IMR-90 (cell line): Measurements from ENCODE around the gene CCDC137. TPM values are rescaled to one million over a fixed set of nuclear protein-coding genes. Genes with fewer than 3 reads are reported as not detected.

Source experiments
- ATAC-seq: fragments of 200-7000 bp; cut with Tn5 transposase; 2 replicates; pipeline ENCODE4 v1.9.1; 2020; ENCODE audit warnings: low read depth, mild to moderate bottlenecking, moderate library complexity
- BruUV-seq: library from RNA; stranded (reverse); fragments of 400-500 nt; replicated peaks from 2 replicates; lab custom pipeline; 2021; lab: Mats Ljungman, UMichigan
- CTCF ChIA-PET: fragments of 300-600 bp; formaldehyde crosslinking; extraction: SDS; loops from one replicate; lab custom pipeline; 2021; ENCODE audit warnings: antibody characterized with exemption; lab: Yijun Ruan, JAX
- POLR2A ChIA-PET: fragments of 300-600 bp; sonication (Branson Sonifier 250); formaldehyde crosslinking; loops from one replicate; lab custom pipeline; 2022; ENCODE audit warnings: antibody characterized with exemption; ENCODE audit not compliant: unreplicated experiment; lab: Charles Lee
- DNase-seq: peaks from one replicate; pipeline ENCODE4 v3.0.0; 2013
- H2AFZ ChIP-seq: replicated peaks from 2 replicates; pipeline ENCODE3; 2013; ENCODE audit warnings: low read length, mild to moderate bottlenecking; ENCODE audit not compliant: poor library complexity
- H2AK5ac ChIP-seq: 2 replicates; pipeline ENCODE4 v1.6.1; 2013; ENCODE audit warnings: low read depth, low read length, inconsistent platforms
- H2AK9ac ChIP-seq: replicated peaks from 2 replicates; pipeline ENCODE3; 2013; ENCODE audit warnings: mild to moderate bottlenecking, low read depth, low read length, moderate library complexity; ENCODE audit not compliant: poor library complexity
- H2BK120ac ChIP-seq: 2 replicates; pipeline ENCODE4 v1.6.1; 2013; ENCODE audit warnings: low read depth, low read length, inconsistent platforms
- H2BK15ac ChIP-seq: 3 replicates; pipeline ENCODE4 v1.6.1; 2013; ENCODE audit warnings: low read depth, low read length, inconsistent platforms
- H2BK20ac ChIP-seq: 2 replicates; pipeline ENCODE4 v1.6.1; 2013; ENCODE audit warnings: low read depth, mild to moderate bottlenecking, inconsistent platforms, low read length, moderate library complexity
- H2BK5ac ChIP-seq: 2 replicates; pipeline ENCODE4 v1.6.1; 2013; ENCODE audit warnings: mild to moderate bottlenecking, low read depth, low read length, inconsistent platforms; ENCODE audit not compliant: poor library complexity, severe bottlenecking
- H3K14ac ChIP-seq: replicated peaks from 2 replicates; pipeline ENCODE4 v1.6.1; 2013; ENCODE audit warnings: low read depth, low read length, inconsistent platforms
- H3K18ac ChIP-seq: 2 replicates; pipeline ENCODE4 v1.6.1; 2013; ENCODE audit warnings: low read depth, low read length, control low read depth
- H3K23ac ChIP-seq: 2 replicates; pipeline ENCODE4 v1.6.1; 2013; ENCODE audit warnings: low read depth, low read length, inconsistent platforms
- H3K27ac ChIP-seq: 2 replicates; pipeline ENCODE4 v1.5.1; 2013; ENCODE audit warnings: mild to moderate bottlenecking, control low read depth, low read length; ENCODE audit not compliant: insufficient read depth
- H3K27me3 ChIP-seq: 2 replicates; pipeline ENCODE4 v1.6.1; 2013; ENCODE audit warnings: low read length; ENCODE audit not compliant: control insufficient read depth, insufficient read depth
- H3K36me3 ChIP-seq: 2 replicates; pipeline ENCODE4 v1.6.1; 2013; ENCODE audit warnings: low read length, mixed read lengths; ENCODE audit not compliant: control insufficient read depth, insufficient read depth
- H3K4ac ChIP-seq: 2 replicates; pipeline ENCODE4 v1.6.1; 2013; ENCODE audit warnings: low read depth, low read length, inconsistent platforms
- H3K4me1 ChIP-seq: 2 replicates; pipeline ENCODE4 v1.6.1; 2013; ENCODE audit warnings: low read length, mixed read lengths; ENCODE audit not compliant: control insufficient read depth, insufficient read depth
- H3K4me2 ChIP-seq: 2 replicates; pipeline ENCODE4 v1.6.1; 2013; ENCODE audit warnings: low read depth, mild to moderate bottlenecking, control low read depth, low read length, moderate library complexity
- H3K4me3 ChIP-seq: 2 replicates; pipeline ENCODE4 v1.5.1; 2013; ENCODE audit warnings: low read depth, mild to moderate bottlenecking, control low read depth, low read length, moderate library complexity; ENCODE audit not compliant: insufficient read depth
- H3K56ac ChIP-seq: 2 replicates; pipeline ENCODE4 v1.6.1; 2013; ENCODE audit warnings: low read length, inconsistent platforms; ENCODE audit not compliant: insufficient read depth; ENCODE audit errors: extremely low read depth
- H3K79me1 ChIP-seq, 2 experiments: 2 replicates each; pipeline ENCODE4 v1.6.1; 2013; ENCODE audit warnings: low read length in 2 of 2, inconsistent platforms in 1 of 2, low read depth in 1 of 2
- H3K9ac ChIP-seq: 2 replicates; pipeline ENCODE4 v1.6.1; 2013; ENCODE audit warnings: low read depth, low read length, control low read depth
- H3K9me1 ChIP-seq: 2 replicates; pipeline ENCODE4 v1.6.1; 2013; ENCODE audit warnings: low read length, inconsistent platforms; ENCODE audit not compliant: insufficient read depth
- H3K9me3 ChIP-seq: 2 replicates; pipeline ENCODE4 v1.6.1; 2013; ENCODE audit warnings: low read length; ENCODE audit not compliant: control insufficient read depth, insufficient read depth
- H4K20me1 ChIP-seq: 2 replicates; pipeline ENCODE4 v1.6.1; 2013; ENCODE audit warnings: low read length, inconsistent platforms; ENCODE audit not compliant: insufficient read depth
- H4K5ac ChIP-seq: 2 replicates; pipeline ENCODE4 v1.6.1; 2013; ENCODE audit warnings: mild to moderate bottlenecking, low read depth, low read length, control low read depth
- H4K8ac ChIP-seq, 2 experiments: 2 replicates each; pipeline ENCODE4 v1.6.1; 2013; ENCODE audit warnings: low read depth in 2 of 2, low read length in 2 of 2, control low read depth in 1 of 2, inconsistent platforms in 1 of 2
- H4K91ac ChIP-seq: 2 replicates; pipeline ENCODE4 v1.6.1; 2013; ENCODE audit warnings: low read depth, low read length, inconsistent platforms; ENCODE audit not compliant: insufficient read depth
- BHLHE40 ChIP-seq: fragments of 150-350 bp; IDR thresholded peaks from 2 replicates; pipeline ENCODE4 v1.6.1; 2016; ENCODE audit warnings: mild to moderate bottlenecking, low read depth, low read length
- CTCF ChIP-seq: conservative IDR thresholded peaks from 2 replicates; pipeline ENCODE4 v1.5.1; 2012; ENCODE audit warnings: mild to moderate bottlenecking, low read depth, low read length, improper control_type of control experiment
- FOS ChIP-seq: fragments of 150-350 bp; IDR thresholded peaks from 2 replicates; pipeline ENCODE4 v1.6.1; 2016; ENCODE audit warnings: low read depth, low read length
- MAZ ChIP-seq: IDR thresholded peaks from 2 replicates; pipeline ENCODE4 v1.6.1; 2012; ENCODE audit warnings: low read depth, mild to moderate bottlenecking, low read length, improper control_type of control experiment, moderate library complexity, borderline replicate concordance
- MXI1 ChIP-seq: IDR thresholded peaks from 2 replicates; pipeline ENCODE4 v1.6.1; 2012; ENCODE audit warnings: low read depth, mild to moderate bottlenecking, low read length, moderate library complexity, borderline replicate concordance
- POLR2A ChIP-seq: IDR thresholded peaks from 2 replicates; pipeline ENCODE4 v1.6.1; 2012; ENCODE audit warnings: mild to moderate bottlenecking, low read depth, low read length
- WGBS, 2 experiments: methylation state at CpG; one replicate each; pipeline versions ENCODE4 v1.1.5 to v1.1.7; 2013; ENCODE audit warnings: missing lambda C conversion rate in 2 of 2; ENCODE audit not compliant: insufficient read length in 1 of 2; ENCODE audit errors: extremely low coverage in 2 of 2; 5-methylcytosine and 5-hydroxymethylcytosine counted together
- dilution Hi-C: fragments of 300-500 bp; cut with HindIII; formaldehyde crosslinking; loops from one replicate; pipeline ENCODE4 v1.14.3; 2018; ENCODE audit warnings: low sequenced_read_pairs; ENCODE audit not compliant: unreplicated experiment
- in situ Hi-C: fragments of 300-500 bp; cut with MboI; formaldehyde crosslinking; loops from 3 replicates; pipeline ENCODE4 v1.14.3; 2019; ENCODE audit warnings: low sequenced_read_pairs, inconsistent platforms, mixed read lengths
- intact Hi-C: fragments of 100-400 bp; cut with micrococcal nuclease; formaldehyde crosslinking; loops from 2 replicates; pipeline ENCODE4 v1.10.0; 2022
- polyA plus RNA-seq, 3 experiments: library from polyadenylated mRNA; depleted of rRNA; stranded (reverse); fragments of >200 nt; gene quantifications; 2 replicates each; pipeline ENCODE4 v1.2.3, GENCODE V29; 2012; ENCODE audit warnings: low replicate concordance in 1 of 3
- total RNA-seq: library from RNA; depleted of rRNA; stranded (reverse); fragments of >200 nt; gene quantifications from 2 replicates; pipeline ENCODE4 v1.2.3, GENCODE V29; 2012
- TF ChIP-seq, protein P1 (sequence below): fragments of 150-350 bp; IDR thresholded peaks from 2 replicates; pipeline ENCODE4 v1.6.1; 2017; ENCODE audit warnings: mild to moderate bottlenecking, antibody characterized with exemption, low read length, low read depth

CCDC137 gene
- total and polyA plus RNA-seq, 2 of the 4 experiments (the other 2 are of a cell fraction) = 7.5 to 18.4 TPM

- TF ChIP-seq MXI1 = no peak
- no peak for TF ChIP-seq CTCF
- no peak for TF ChIP-seq FOS
- TF ChIP-seq BHLHE40 = no peak
- TF ChIP-seq MAZ = no peak
- TF ChIP-seq POLR2A = no peak
- TF ChIP-seq, protein P1, sequence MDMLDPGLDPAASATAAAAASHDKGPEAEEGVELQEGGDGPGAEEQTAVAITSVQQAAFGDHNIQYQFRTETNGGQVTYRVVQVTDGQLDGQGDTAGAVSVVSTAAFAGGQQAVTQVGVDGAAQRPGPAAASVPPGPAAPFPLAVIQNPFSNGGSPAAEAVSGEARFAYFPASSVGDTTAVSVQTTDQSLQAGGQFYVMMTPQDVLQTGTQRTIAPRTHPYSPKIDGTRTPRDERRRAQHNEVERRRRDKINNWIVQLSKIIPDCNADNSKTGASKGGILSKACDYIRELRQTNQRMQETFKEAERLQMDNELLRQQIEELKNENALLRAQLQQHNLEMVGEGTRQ = no peak
- H3K23ac ChIP-seq = no peak overlapping the region
- no peak overlapping the region for H2AK5ac ChIP-seq
- no peak overlapping the region for H3K9ac ChIP-seq
- no peak overlapping the region for H4K91ac ChIP-seq
- BruUV-seq = no TSS peak
- H3K4me2 ChIP-seq = no peak overlapping the region
- H3K14ac ChIP-seq = no peak overlapping the region
- H3K79me1 ChIP-seq = peaks cover 10 to 55% of the 10 kb centered on the region in 2 experiments
- 92% methylated on average over 15 of the region's 18 CpGs; no CpG with 5 or more reads in 1 of the 2 experiments for WGBS, 2 experiments
- in situ Hi-C loops (no loop called here), dilution Hi-C loops (no loop called here), intact Hi-C loops (no loop called here)
- no peak for ATAC-seq
- no peak for DNase-seq
- no peak overlapping the region for H2BK5ac ChIP-seq
- no peak overlapping the region for H2BK20ac ChIP-seq
- H3K18ac ChIP-seq = no peak overlapping the region
- no peaks in the 10 kb centered on the region; the same call in 1 of the 2 replicates for H3K9me1 ChIP-seq
- no peak overlapping the region for H3K4ac ChIP-seq
- no peak overlapping the region for H3K27ac ChIP-seq
- H3K4me3 ChIP-seq = no peak overlapping the region
- ChIA-PET POLR2A (no interaction called here), CTCF (no interaction called here)
- H3K4me1 ChIP-seq = peaks cover 5% of the 10 kb centered on the region
- H4K5ac ChIP-seq = no peak overlapping the region
- H3K27me3 ChIP-seq = no peaks in the 10 kb centered on the region
- H2AFZ ChIP-seq = no peak overlapping the region
- H2BK120ac ChIP-seq = no peak overlapping the region
- H2BK15ac ChIP-seq = no peak overlapping the region
- peaks cover 92% of the 10 kb centered on the region for H4K20me1 ChIP-seq
- peaks cover 88% of the 10 kb centered on the region for H3K36me3 ChIP-seq
- H3K56ac ChIP-seq = no peak overlapping the region
- H2AK9ac ChIP-seq = no peak overlapping the region
- no peak overlapping the region for H4K8ac ChIP-seq
- H3K9me3 ChIP-seq = no peaks in the 10 kb centered on the region
Measured at GRCh38 chr17:81690066-81690465, 23.5 kb downstream of the CCDC137 start.
